ENCODE data around the gene CYP3A7.

GRCh38 chr7:99782012-99782953 is 47.3 kb upstream of the CYP3A7 start:
- TF ChIP-seq ARNT (IDR thresholded peaks at IDR 0.05), result no peak
- no peak for TF ChIP-seq GABPA (tag; conservative IDR thresholded peaks at IDR 0.05; ENCODE audit: low read depth)
- no peak for TF ChIP-seq EZH2 (IDR thresholded peaks at IDR 0.05; ENCODE audit: borderline replicate concordance, low read depth, low read length)
